PC-9 (cell line): ENCODE measurements around the gene DCTD.

Source experiments
- EZH2 ChIP-seq: fragments of 200-600 bp; sonication (generic); IDR thresholded peaks from 2 replicates; pipeline ENCODE4 v1.8.0; 2017; ENCODE audit warnings: antibody characterized with exemption, low read depth
- TF ChIP-seq, protein P1 (sequence below): fragments of 200-600 bp; sonication (generic); conservative IDR thresholded peaks from 2 replicates; pipeline ENCODE4 v1.6.1; 2017; ENCODE audit warnings: mixed run types, antibody characterized with exemption, mild to moderate bottlenecking, moderate library complexity

DNA sequence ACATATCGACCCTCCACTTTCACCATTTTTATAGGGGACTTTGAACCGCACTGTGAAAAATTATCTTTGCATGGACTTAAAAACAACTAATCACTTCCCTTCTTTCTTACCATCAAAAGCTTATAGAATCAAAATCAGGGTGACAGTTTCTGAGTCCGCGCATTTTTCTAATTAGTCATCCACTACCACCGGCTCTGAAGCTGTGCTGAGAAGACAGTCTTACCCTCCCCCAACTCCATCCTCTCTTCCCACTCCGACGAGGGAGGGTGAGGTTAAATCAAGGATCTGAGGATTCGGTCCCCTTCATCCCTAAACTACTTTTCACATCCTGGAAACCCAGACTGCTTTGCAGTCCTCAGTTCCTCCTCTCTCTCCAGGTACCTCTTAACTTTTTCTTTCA is 4.2 kb downstream of the DCTD start:
- no peak for TF ChIP-seq EZH2
- TF ChIP-seq, protein P1, sequence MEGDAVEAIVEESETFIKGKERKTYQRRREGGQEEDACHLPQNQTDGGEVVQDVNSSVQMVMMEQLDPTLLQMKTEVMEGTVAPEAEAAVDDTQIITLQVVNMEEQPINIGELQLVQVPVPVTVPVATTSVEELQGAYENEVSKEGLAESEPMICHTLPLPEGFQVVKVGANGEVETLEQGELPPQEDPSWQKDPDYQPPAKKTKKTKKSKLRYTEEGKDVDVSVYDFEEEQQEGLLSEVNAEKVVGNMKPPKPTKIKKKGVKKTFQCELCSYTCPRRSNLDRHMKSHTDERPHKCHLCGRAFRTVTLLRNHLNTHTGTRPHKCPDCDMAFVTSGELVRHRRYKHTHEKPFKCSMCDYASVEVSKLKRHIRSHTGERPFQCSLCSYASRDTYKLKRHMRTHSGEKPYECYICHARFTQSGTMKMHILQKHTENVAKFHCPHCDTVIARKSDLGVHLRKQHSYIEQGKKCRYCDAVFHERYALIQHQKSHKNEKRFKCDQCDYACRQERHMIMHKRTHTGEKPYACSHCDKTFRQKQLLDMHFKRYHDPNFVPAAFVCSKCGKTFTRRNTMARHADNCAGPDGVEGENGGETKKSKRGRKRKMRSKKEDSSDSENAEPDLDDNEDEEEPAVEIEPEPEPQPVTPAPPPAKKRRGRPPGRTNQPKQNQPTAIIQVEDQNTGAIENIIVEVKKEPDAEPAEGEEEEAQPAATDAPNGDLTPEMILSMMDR, result no peak
